IMR-90 (cell line): ENCODE data around the gene MOV10L1. TPM values are rescaled to one million over a fixed set of nuclear protein-coding genes. Genes with fewer than 3 reads are reported as not detected.

Source experiments
- ATAC-seq: fragments of 200-7000 bp; cut with Tn5 transposase; 2 replicates; pipeline ENCODE4 v1.9.1; 2020; ENCODE audit warnings: low read depth, mild to moderate bottlenecking, moderate library complexity
- BruUV-seq: library from RNA; stranded (reverse); fragments of 400-500 nt; replicated peaks from 2 replicates; lab custom pipeline; 2021; lab: Mats Ljungman, UMichigan
- CTCF ChIA-PET: fragments of 300-600 bp; formaldehyde crosslinking; extraction: SDS; loops from one replicate; lab custom pipeline; 2021; ENCODE audit warnings: antibody characterized with exemption; lab: Yijun Ruan, JAX
- POLR2A ChIA-PET: fragments of 300-600 bp; sonication (Branson Sonifier 250); formaldehyde crosslinking; loops from one replicate; lab custom pipeline; 2022; ENCODE audit warnings: antibody characterized with exemption; ENCODE audit not compliant: unreplicated experiment; lab: Charles Lee
- DNase-seq: peaks from one replicate; pipeline ENCODE4 v3.0.0; 2013
- H2AFZ ChIP-seq: replicated peaks from 2 replicates; pipeline ENCODE3; 2013; ENCODE audit warnings: low read length, mild to moderate bottlenecking; ENCODE audit not compliant: poor library complexity
- H2AK5ac ChIP-seq: 2 replicates; pipeline ENCODE4 v1.6.1; 2013; ENCODE audit warnings: low read depth, low read length, inconsistent platforms
- H2AK9ac ChIP-seq: replicated peaks from 2 replicates; pipeline ENCODE3; 2013; ENCODE audit warnings: mild to moderate bottlenecking, low read depth, low read length, moderate library complexity; ENCODE audit not compliant: poor library complexity
- H2BK120ac ChIP-seq: 2 replicates; pipeline ENCODE4 v1.6.1; 2013; ENCODE audit warnings: low read depth, low read length, inconsistent platforms
- H2BK15ac ChIP-seq: 3 replicates; pipeline ENCODE4 v1.6.1; 2013; ENCODE audit warnings: low read depth, low read length, inconsistent platforms
- H2BK20ac ChIP-seq: 2 replicates; pipeline ENCODE4 v1.6.1; 2013; ENCODE audit warnings: low read depth, mild to moderate bottlenecking, inconsistent platforms, low read length, moderate library complexity
- H2BK5ac ChIP-seq: 2 replicates; pipeline ENCODE4 v1.6.1; 2013; ENCODE audit warnings: mild to moderate bottlenecking, low read depth, low read length, inconsistent platforms; ENCODE audit not compliant: poor library complexity, severe bottlenecking
- H3K14ac ChIP-seq: replicated peaks from 2 replicates; pipeline ENCODE4 v1.6.1; 2013; ENCODE audit warnings: low read depth, low read length, inconsistent platforms
- H3K18ac ChIP-seq: 2 replicates; pipeline ENCODE4 v1.6.1; 2013; ENCODE audit warnings: low read depth, low read length, control low read depth
- H3K23ac ChIP-seq: 2 replicates; pipeline ENCODE4 v1.6.1; 2013; ENCODE audit warnings: low read depth, low read length, inconsistent platforms
- H3K27ac ChIP-seq: 2 replicates; pipeline ENCODE4 v1.5.1; 2013; ENCODE audit warnings: mild to moderate bottlenecking, control low read depth, low read length; ENCODE audit not compliant: insufficient read depth
- H3K27me3 ChIP-seq: 2 replicates; pipeline ENCODE4 v1.6.1; 2013; ENCODE audit warnings: low read length; ENCODE audit not compliant: control insufficient read depth, insufficient read depth
- H3K36me3 ChIP-seq: 2 replicates; pipeline ENCODE4 v1.6.1; 2013; ENCODE audit warnings: low read length, mixed read lengths; ENCODE audit not compliant: control insufficient read depth, insufficient read depth
- H3K4ac ChIP-seq: 2 replicates; pipeline ENCODE4 v1.6.1; 2013; ENCODE audit warnings: low read depth, low read length, inconsistent platforms
- H3K4me1 ChIP-seq: 2 replicates; pipeline ENCODE4 v1.6.1; 2013; ENCODE audit warnings: low read length, mixed read lengths; ENCODE audit not compliant: control insufficient read depth, insufficient read depth
- H3K4me2 ChIP-seq: 2 replicates; pipeline ENCODE4 v1.6.1; 2013; ENCODE audit warnings: low read depth, mild to moderate bottlenecking, control low read depth, low read length, moderate library complexity
- H3K4me3 ChIP-seq: 2 replicates; pipeline ENCODE4 v1.5.1; 2013; ENCODE audit warnings: low read depth, mild to moderate bottlenecking, control low read depth, low read length, moderate library complexity; ENCODE audit not compliant: insufficient read depth
- H3K56ac ChIP-seq: 2 replicates; pipeline ENCODE4 v1.6.1; 2013; ENCODE audit warnings: low read length, inconsistent platforms; ENCODE audit not compliant: insufficient read depth; ENCODE audit errors: extremely low read depth
- H3K79me1 ChIP-seq, 2 experiments: 2 replicates each; pipeline ENCODE4 v1.6.1; 2013; ENCODE audit warnings: low read length in 2 of 2, inconsistent platforms in 1 of 2, low read depth in 1 of 2
- H3K9ac ChIP-seq: 2 replicates; pipeline ENCODE4 v1.6.1; 2013; ENCODE audit warnings: low read depth, low read length, control low read depth
- H3K9me1 ChIP-seq: 2 replicates; pipeline ENCODE4 v1.6.1; 2013; ENCODE audit warnings: low read length, inconsistent platforms; ENCODE audit not compliant: insufficient read depth
- H3K9me3 ChIP-seq: 2 replicates; pipeline ENCODE4 v1.6.1; 2013; ENCODE audit warnings: low read length; ENCODE audit not compliant: control insufficient read depth, insufficient read depth
- H4K20me1 ChIP-seq: 2 replicates; pipeline ENCODE4 v1.6.1; 2013; ENCODE audit warnings: low read length, inconsistent platforms; ENCODE audit not compliant: insufficient read depth
- H4K5ac ChIP-seq: 2 replicates; pipeline ENCODE4 v1.6.1; 2013; ENCODE audit warnings: mild to moderate bottlenecking, low read depth, low read length, control low read depth
- H4K8ac ChIP-seq, 2 experiments: 2 replicates each; pipeline ENCODE4 v1.6.1; 2013; ENCODE audit warnings: low read depth in 2 of 2, low read length in 2 of 2, control low read depth in 1 of 2, inconsistent platforms in 1 of 2
- H4K91ac ChIP-seq: 2 replicates; pipeline ENCODE4 v1.6.1; 2013; ENCODE audit warnings: low read depth, low read length, inconsistent platforms; ENCODE audit not compliant: insufficient read depth
- POLR2A ChIP-seq: IDR thresholded peaks from 2 replicates; pipeline ENCODE4 v1.6.1; 2012; ENCODE audit warnings: mild to moderate bottlenecking, low read depth, low read length
- WGBS, 2 experiments: methylation state at CpG; one replicate each; pipeline versions ENCODE4 v1.1.5 to v1.1.7; 2013; ENCODE audit warnings: missing lambda C conversion rate in 2 of 2; ENCODE audit not compliant: insufficient read length in 1 of 2; ENCODE audit errors: extremely low coverage in 2 of 2; 5-methylcytosine and 5-hydroxymethylcytosine counted together
- dilution Hi-C: fragments of 300-500 bp; cut with HindIII; formaldehyde crosslinking; loops from one replicate; pipeline ENCODE4 v1.14.3; 2018; ENCODE audit warnings: low sequenced_read_pairs; ENCODE audit not compliant: unreplicated experiment
- in situ Hi-C: fragments of 300-500 bp; cut with MboI; formaldehyde crosslinking; loops from 3 replicates; pipeline ENCODE4 v1.14.3; 2019; ENCODE audit warnings: low sequenced_read_pairs, inconsistent platforms, mixed read lengths
- intact Hi-C: fragments of 100-400 bp; cut with micrococcal nuclease; formaldehyde crosslinking; loops from 2 replicates; pipeline ENCODE4 v1.10.0; 2022
- polyA plus RNA-seq, 3 experiments: library from polyadenylated mRNA; depleted of rRNA; stranded (reverse); fragments of >200 nt; gene quantifications; 2 replicates each; pipeline ENCODE4 v1.2.3, GENCODE V29; 2012; ENCODE audit warnings: low replicate concordance in 1 of 3
- total RNA-seq: library from RNA; depleted of rRNA; stranded (reverse); fragments of >200 nt; gene quantifications from 2 replicates; pipeline ENCODE4 v1.2.3, GENCODE V29; 2012

MOV10L1 gene
- total and polyA plus RNA-seq, 2 of the 4 experiments (the other 2 are of a cell fraction), result 0.72 to 1.4 TPM

- H2BK120ac ChIP-seq, result no peak overlapping the region
- POLR2A ChIA-PET, result no interaction called here
- no peak overlapping the region for H3K14ac ChIP-seq
- H3K9me1 ChIP-seq, result peaks cover 6% of the 10 kb centered on the region; the same call in 1 of the 2 replicates
- CTCF ChIA-PET, result no interaction called here
- no peak overlapping the region for H2BK15ac ChIP-seq
- no peak overlapping the region for H2AK9ac ChIP-seq
- H2AK5ac ChIP-seq, result no peak overlapping the region
- intact Hi-C loops (no loop called here), dilution Hi-C loops (no loop called here), in situ Hi-C loops (no loop called here)
- no TSS peak for BruUV-seq
- no peaks in the 10 kb centered on the region for H3K36me3 ChIP-seq
- H3K4me1 ChIP-seq, result peaks cover 9% of the 10 kb centered on the region; the same call in 1 of the 2 replicates
- no peak overlapping the region; the same call in 1 of the 2 replicates for H3K18ac ChIP-seq
- H4K20me1 ChIP-seq, result no peaks in the 10 kb centered on the region
- no peak overlapping the region for H3K56ac ChIP-seq
- no peak for TF ChIP-seq POLR2A
- H3K27me3 ChIP-seq, result no peaks in the 10 kb centered on the region
- H3K79me1 ChIP-seq, result no peaks in the 10 kb centered on the region
- no peak overlapping the region for H4K8ac ChIP-seq
- H4K91ac ChIP-seq, result no peak overlapping the region
- no peak overlapping the region; the same call in 1 of the 2 replicates for H4K5ac ChIP-seq
- 70% methylated on average over 2 of the region's 18 CpGs; no CpG with 5 or more reads in 1 of the 2 experiments for WGBS, 2 experiments
- no peak overlapping the region for H3K4me3 ChIP-seq
- H3K4me2 ChIP-seq, result no peak overlapping the region
- ATAC-seq, result no peak
- no peak overlapping the region for H2BK20ac ChIP-seq
- H2AFZ ChIP-seq, result peak overlapping the region; percentile 41
- peaks cover 7% of the 10 kb centered on the region for H3K9me3 ChIP-seq
- H3K4ac ChIP-seq, result no peak overlapping the region
- H2BK5ac ChIP-seq, result no peak overlapping the region
- H3K9ac ChIP-seq, result no peak overlapping the region
- H3K23ac ChIP-seq, result no peak overlapping the region
- no peak for DNase-seq
- H3K27ac ChIP-seq, result no peak overlapping the region
Measured at GRCh38 chr22:50083462-50084079, 6.2 kb upstream of the MOV10L1 start.
